T-helper 1 cell treated with Interleukin-12 subunit alpha and Interleukin-12 subunit beta and Interleukin-4 antibody, amounts not matched to agents 30 μg/mL and 1 μg/mL, for 36 hours (primary cell): ENCODE results near the gene MSX2.
"Not testable (repeated sequence)": the region's sequence is repeated elsewhere in the genome, so short reads cannot be mapped to it uniquely, and the experiment has no call there.

ENCODE experiments used
- H3K27ac Mint-ChIP-seq: one replicate; pipeline ENCODE4 v1.8.0; 2021; ENCODE audit warnings: mild to moderate bottlenecking, mixed read lengths
- H3K27me3 Mint-ChIP-seq: one replicate; pipeline ENCODE4 v1.8.0; 2021; ENCODE audit warnings: low read depth, mixed read lengths
- H3K36me3 Mint-ChIP-seq: one replicate; pipeline ENCODE4 v1.8.0; 2021; ENCODE audit warnings: low read depth, mixed read lengths
- H3K4me1 Mint-ChIP-seq: one replicate; pipeline ENCODE4 v1.8.0; 2021; ENCODE audit warnings: low read depth, mixed read lengths
- H3K4me3 Mint-ChIP-seq: one replicate; pipeline ENCODE4 v1.8.0; 2021; ENCODE audit warnings: mild to moderate bottlenecking, moderate library complexity, mixed read lengths
- H3K9me3 Mint-ChIP-seq: one replicate; pipeline ENCODE4 v1.8.0; 2021; ENCODE audit warnings: mixed read lengths

The MSX2 gene

DNA sequence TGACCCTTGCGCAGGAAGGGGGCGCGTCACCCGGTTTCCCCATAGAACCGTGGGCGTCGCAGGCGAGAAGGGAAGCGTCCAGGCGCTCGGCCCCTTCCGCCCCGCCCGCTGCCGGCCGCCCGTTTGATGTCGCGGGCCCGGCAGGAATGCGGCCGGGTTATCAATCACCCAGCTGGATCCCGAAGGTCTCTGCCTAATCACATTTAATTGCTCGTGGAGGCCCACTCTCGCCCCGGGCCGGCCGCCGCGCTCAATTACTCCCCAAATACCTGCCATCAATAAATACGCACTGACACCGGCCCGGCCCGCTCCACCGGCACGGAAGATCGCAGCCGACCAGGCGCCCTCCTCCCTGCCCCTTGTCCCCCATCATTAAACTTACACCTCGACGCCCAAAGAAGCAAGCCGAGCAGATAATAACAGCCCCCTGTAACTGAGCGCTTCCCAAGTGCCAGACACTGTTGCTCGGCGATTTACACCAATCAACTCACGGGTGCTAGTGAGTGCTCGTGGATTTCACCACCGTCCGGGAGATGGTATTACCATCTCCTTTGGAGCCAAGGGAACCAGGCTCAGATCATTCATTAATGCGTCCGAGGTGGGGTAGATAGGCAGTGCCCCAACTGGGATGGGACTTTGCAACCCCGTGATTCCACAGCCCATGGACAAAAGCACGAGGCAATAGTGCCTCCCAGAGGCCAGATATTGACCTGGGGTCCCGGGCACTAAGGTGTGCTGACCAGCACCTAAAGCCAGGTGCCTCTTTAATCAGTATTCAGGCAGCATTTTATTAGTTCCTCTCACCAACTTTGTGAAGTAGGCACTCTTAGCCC is 11.3 kb downstream of the MSX2 start:
- no peak overlapping the region for H3K27ac Mint-ChIP-seq
- H3K36me3 Mint-ChIP-seq = peaks cover 1% of the 10 kb centered on the region
- no peak overlapping the region for H3K4me3 Mint-ChIP-seq
- H3K27me3 Mint-ChIP-seq = peaks cover 67% of the 10 kb centered on the region
- no peaks in the 10 kb centered on the region for H3K9me3 Mint-ChIP-seq
- H3K4me1 Mint-ChIP-seq = peaks cover 2% of the 10 kb centered on the region

DNA sequence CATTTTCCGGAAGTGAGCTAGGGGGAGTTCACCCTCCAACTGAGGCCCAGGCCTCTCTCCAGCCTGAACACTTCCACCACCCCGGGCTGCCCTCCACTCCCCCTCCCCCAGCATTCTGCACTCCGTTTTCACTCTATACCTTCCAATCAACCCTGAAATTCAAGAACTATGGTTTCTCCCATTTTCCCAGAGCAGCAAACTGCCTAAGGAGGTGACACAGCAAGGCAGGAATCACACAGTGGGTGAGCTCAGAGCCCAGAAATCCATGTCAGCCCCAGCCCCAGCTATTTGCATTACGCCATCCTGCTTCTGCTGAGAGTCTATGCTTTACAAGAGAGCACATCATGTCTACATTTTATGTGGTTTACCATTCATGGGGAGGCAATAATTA is 11.9 kb downstream of the MSX2 start:
- Mint-ChIP-seq H3K4me3 (no peak overlapping the region), H3K9me3 (no peaks in the 10 kb centered on the region), H3K27me3 (peaks cover 60% of the 10 kb centered on the region), H3K4me1 (peaks cover 2% of the 10 kb centered on the region), H3K27ac (peak overlapping the region; percentile 11), H3K36me3 (peaks cover 1% of the 10 kb centered on the region)

DNA sequence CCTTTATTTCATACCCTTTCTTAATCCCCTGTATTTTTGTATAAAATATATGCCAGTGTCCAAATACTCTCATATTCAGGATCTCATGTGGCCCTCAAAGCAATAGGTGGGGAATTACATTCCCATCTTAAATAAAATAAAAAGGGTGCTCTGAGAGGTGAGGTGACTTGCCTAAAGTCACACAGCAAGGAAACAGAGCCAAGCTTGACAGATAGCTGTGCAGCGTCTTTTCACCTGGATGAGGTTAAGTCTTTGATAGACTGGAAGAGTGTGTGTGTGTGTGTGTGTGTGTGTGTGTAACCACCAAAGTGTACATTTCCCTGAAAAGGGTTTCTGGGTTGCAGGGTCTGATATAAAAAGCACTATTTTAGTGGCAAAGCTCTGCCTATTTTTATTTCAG is 12.4 kb downstream of the MSX2 start:
- Mint-ChIP-seq H3K4me3 (no peak overlapping the region), H3K9me3 (peaks cover 4% of the 10 kb centered on the region), H3K4me1 (peaks cover 2% of the 10 kb centered on the region), H3K36me3 (peaks cover 1% of the 10 kb centered on the region), H3K27me3 (peaks cover 56% of the 10 kb centered on the region), H3K27ac (no peak overlapping the region)

DNA sequence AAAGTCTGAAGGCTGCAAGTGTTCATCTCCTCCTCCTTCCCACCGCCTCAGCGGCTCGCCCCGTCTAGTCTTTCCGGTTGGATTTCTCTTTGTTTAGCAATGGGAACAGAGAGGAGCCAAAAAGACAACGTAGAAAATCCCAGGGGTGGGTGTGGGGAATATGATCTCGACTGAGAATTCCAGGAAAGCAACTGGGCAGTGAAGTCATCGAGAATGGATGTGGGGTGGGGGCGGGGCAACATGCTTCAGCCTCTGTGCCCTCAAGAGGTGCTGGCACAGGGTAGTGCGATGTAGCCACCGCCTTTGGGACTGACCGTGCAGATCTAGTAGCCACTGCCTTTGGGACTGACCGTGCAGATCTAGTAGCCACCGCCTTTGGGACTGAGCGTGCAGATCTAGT is 12.9 kb downstream of the MSX2 start:
- peaks cover 2% of the 10 kb centered on the region for H3K4me1 Mint-ChIP-seq
- H3K27me3 Mint-ChIP-seq = peaks cover 53% of the 10 kb centered on the region
- no peak overlapping the region for H3K4me3 Mint-ChIP-seq
- peaks cover 1% of the 10 kb centered on the region for H3K36me3 Mint-ChIP-seq
- peaks cover 4% of the 10 kb centered on the region for H3K9me3 Mint-ChIP-seq
- H3K27ac Mint-ChIP-seq = no peak overlapping the region

DNA sequence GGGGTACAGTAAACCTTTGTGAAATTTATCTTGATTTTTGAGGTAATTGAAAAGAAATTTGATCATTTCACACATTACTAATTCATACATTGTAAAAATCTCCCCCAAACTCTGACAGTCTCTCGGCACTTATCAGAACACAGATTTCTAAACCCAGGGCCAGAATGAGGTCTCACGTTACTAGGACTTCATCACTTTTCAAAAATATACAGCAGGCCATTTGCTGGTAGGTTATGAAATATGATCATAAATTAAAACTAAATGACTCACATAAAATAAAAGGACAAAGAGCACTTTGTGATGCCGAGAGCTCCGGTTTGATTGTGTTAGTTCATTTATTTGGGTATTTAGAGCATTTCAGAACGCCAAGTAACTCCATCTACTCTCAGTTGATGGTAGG is 17.0 kb downstream of the MSX2 start:
- no peaks in the 10 kb centered on the region for H3K4me1 Mint-ChIP-seq
- peaks cover under 1% of the 10 kb centered on the region for H3K36me3 Mint-ChIP-seq
- peaks cover 15% of the 10 kb centered on the region for H3K9me3 Mint-ChIP-seq
- peaks cover 13% of the 10 kb centered on the region for H3K27me3 Mint-ChIP-seq
- no peak overlapping the region for H3K4me3 Mint-ChIP-seq
- no peak overlapping the region for H3K27ac Mint-ChIP-seq

DNA sequence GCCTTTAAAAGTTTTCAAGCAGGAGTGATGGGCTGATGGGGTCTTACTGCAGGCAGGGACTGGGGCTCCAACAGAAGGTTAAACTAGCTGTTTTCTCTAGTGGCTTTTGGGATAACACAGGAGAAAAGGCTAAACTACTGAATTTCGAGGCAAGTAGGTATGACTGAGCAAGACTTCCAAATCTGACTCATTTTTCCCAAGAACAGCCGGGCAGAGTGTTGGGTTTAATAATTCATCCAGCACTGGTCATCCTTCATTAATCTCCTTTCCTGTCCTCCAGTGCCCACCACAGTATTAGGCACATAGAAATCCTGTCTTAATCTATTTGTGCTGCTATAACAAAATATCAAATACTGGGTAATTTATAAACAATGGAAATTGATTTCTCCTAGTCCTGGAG is 20.5 kb downstream of the MSX2 start:
- Mint-ChIP-seq H3K27ac (no peak overlapping the region), H3K27me3 (peaks cover 17% of the 10 kb centered on the region), H3K4me3 (no peak overlapping the region), H3K36me3 (no peaks in the 10 kb centered on the region), H3K9me3 (peaks cover 15% of the 10 kb centered on the region), H3K4me1 (no peaks in the 10 kb centered on the region)

DNA sequence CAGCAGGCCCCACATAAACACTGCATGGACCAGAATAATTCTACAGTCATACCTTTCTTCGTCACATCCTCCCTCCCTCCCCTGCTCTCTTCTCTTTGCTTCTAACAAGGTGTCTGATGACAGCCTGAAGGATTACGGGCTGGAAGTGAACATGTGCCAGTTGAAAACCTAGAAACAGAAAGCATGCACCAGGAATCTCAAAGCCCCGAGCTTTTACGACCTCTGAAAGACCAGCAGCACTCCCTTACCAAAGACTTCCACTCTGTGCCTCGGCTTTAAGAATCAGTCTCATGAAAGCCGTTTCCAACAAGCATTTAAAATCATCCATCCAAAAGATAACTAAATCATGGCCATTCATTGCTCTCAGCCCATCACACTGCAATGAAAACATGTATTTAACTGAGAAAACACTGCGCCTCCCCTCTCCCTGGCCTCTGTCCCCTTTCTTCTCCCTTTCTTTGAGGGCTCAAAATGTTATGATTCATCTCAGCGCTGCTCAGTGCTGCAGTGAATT is 21.3 kb downstream of the MSX2 start:
- H3K4me3 Mint-ChIP-seq = no peak overlapping the region
- peaks cover 24% of the 10 kb centered on the region for H3K27me3 Mint-ChIP-seq
- H3K36me3 Mint-ChIP-seq = no peaks in the 10 kb centered on the region
- no peaks in the 10 kb centered on the region for H3K4me1 Mint-ChIP-seq
- no peak overlapping the region for H3K27ac Mint-ChIP-seq
- peaks cover 15% of the 10 kb centered on the region for H3K9me3 Mint-ChIP-seq

DNA sequence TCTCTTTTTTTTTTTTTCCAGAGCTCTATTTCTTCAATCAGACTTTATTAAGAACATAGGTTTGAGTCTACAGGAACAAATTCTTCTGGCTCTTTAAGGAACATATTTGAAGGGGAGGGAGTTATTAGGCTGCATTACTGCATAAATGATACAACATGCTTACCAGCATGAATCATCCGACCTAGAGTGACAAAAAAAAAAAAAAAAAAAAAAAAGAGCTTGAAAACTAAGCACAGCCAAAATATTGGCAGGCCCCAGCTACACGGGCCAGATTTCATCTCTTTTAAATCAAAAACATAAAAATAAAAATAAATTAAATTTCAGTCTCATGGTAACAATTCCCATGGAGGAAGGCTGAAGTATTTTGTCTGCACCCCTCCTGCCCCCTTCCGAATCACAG is 26.3 kb downstream of the MSX2 start:
- peaks cover 46% of the 10 kb centered on the region for H3K27me3 Mint-ChIP-seq
- no peak overlapping the region for H3K27ac Mint-ChIP-seq
- no peak overlapping the region for H3K4me3 Mint-ChIP-seq
- no peaks in the 10 kb centered on the region for H3K9me3 Mint-ChIP-seq
- no peaks in the 10 kb centered on the region for H3K4me1 Mint-ChIP-seq
- H3K36me3 Mint-ChIP-seq = no peaks in the 10 kb centered on the region

DNA sequence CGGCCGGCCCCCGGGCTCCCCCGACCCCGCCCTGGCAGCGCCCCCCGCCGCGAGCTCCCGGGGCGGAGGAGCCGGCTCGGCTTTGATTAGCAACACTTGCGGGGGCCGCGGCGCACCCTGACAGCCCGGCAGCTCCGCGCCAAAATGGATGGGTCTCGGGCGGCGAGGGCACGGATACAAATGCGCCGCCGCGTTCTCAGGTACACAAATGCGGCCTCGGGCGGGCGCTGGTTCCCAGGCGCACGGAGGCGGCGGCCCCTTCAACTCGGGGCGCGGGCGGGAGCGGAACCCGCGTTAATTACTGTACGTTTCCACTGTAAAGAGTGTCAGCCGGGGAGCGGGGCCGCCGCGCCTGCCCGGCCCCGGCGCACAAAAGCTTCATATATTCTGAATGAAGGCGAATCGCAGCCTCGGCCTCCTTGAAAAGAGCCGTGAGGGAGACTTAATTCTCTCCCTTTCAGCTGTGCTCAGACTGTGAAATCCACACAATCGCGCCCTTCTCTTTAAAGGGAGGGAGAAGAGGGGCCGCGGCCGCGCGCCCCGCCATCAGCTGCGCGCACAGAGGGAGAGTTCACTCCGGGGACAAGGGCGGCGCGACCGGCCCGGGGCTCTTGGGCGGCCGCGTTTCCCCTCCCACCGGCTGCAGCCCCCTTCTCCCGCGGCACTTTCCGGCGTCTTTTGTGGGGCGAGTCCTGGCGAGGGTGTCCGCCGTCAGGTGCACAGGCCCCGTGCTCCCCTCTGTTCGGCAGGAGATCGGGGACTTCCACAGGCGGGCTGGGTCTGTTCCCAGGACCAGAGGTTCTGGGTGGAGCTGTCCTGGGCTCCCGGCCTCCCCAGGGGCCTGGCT is 27.0 kb downstream of the MSX2 start:
- H3K36me3 Mint-ChIP-seq = no peaks in the 10 kb centered on the region
- no peaks in the 10 kb centered on the region for H3K4me1 Mint-ChIP-seq
- peaks cover 46% of the 10 kb centered on the region for H3K27me3 Mint-ChIP-seq
- H3K27ac Mint-ChIP-seq = no peak overlapping the region
- H3K9me3 Mint-ChIP-seq = no peaks in the 10 kb centered on the region
- H3K4me3 Mint-ChIP-seq = no peak overlapping the region

DNA sequence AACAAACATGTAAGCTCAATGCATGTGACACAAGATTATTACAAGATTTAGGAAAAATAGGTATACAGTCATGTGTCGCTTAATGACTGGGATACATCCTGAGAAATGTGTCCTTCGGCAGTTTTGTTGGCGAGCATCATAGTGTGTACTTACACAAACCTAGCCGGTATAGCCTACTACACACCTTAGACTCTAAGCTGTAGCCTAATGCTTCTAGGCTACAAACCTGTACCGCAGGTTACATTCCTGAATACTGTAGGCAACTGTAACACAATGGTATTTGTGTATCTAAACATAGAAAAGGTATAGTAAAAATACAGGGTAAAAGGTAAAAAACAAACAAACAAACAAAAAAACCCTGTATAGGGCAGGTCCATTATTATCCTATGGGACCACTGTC is 27.7 kb downstream of the MSX2 start:
- Mint-ChIP-seq H3K4me1 (no peaks in the 10 kb centered on the region), H3K27me3 (peaks cover 46% of the 10 kb centered on the region), H3K27ac (no peak overlapping the region)

DNA sequence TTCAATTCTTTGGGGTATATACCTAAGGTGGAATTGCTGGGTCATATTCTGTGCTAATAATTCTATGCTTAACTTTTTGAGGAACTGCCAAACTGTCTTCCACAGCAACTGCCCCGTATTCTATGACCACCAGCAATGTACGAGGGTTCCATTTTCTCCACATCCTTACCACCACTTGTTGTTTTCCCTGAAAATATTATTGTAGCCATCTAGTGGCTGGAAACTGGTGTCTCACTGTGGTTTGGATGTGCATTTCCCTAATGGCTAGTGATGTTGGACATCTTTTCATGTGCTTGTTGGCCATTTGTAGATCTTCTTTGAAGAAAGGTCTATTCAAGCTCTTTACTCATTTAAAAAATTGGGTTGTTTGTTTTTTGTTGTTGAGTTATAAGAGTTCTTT is 30.7 kb downstream of the MSX2 start:
- no peaks in the 10 kb centered on the region for H3K4me1 Mint-ChIP-seq
- no peak overlapping the region for H3K27ac Mint-ChIP-seq
- no peak overlapping the region for H3K4me3 Mint-ChIP-seq
- no peaks in the 10 kb centered on the region for H3K36me3 Mint-ChIP-seq
- H3K9me3 Mint-ChIP-seq = peaks cover 3% of the 10 kb centered on the region
- H3K27me3 Mint-ChIP-seq = peaks cover 28% of the 10 kb centered on the region

More for the DNA sequence above, 27.7 kb downstream of the MSX2 start:
- H3K4me3 Mint-ChIP-seq = no peak overlapping the region
- no peaks in the 10 kb centered on the region for H3K9me3 Mint-ChIP-seq
- no peaks in the 10 kb centered on the region for H3K36me3 Mint-ChIP-seq

DNA sequence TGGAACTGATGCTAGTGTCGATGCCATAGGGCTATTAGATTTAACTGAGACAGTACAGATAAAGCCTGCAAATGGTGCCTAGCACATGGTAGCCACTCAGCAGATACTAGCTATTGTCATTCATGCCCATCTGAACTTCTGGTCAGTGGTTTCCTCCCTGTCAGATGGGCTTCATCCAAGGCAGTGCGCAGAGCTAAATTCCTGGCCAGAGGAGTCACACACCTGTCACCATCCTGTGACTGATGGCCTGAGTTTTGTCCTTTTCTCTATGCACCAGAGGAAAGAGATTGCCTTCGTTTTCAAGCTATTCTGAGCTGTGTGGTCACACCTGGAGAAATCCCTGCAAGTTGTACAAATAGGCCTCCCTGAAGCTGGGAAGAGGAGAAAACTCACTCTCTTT is 34.7 kb downstream of the MSX2 start:
- Mint-ChIP-seq H3K27me3 (no peaks in the 10 kb centered on the region), H3K9me3 (peaks cover 3% of the 10 kb centered on the region), H3K27ac (no peak overlapping the region), H3K4me3 (no peak overlapping the region), H3K4me1 (no peaks in the 10 kb centered on the region), H3K36me3 (no peaks in the 10 kb centered on the region)

DNA sequence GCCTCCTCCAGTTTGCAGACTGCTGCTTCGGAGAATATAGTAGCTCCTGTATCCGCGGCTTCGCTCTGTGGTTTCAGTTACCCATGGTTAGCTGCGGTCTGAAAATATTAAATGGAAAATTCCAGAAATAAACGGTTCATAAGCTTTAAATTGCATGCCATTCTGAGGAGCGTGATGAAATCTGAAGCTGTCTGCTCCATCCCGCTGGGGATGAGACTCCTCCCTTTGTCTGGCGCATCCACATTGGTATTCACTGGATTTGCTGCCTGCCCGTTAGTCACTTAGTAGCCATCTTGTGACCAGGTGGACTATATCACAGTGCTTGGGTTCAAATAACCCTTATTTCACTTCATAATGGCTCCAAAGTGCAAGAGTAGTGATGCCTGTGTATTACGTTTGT is 36.3 kb downstream of the MSX2 start:
- Mint-ChIP-seq H3K4me3 (no peak overlapping the region), H3K4me1 (no peaks in the 10 kb centered on the region), H3K27ac (no peak overlapping the region), H3K9me3 (peaks cover 3% of the 10 kb centered on the region), H3K27me3 (no peaks in the 10 kb centered on the region), H3K36me3 (no peaks in the 10 kb centered on the region)

DNA sequence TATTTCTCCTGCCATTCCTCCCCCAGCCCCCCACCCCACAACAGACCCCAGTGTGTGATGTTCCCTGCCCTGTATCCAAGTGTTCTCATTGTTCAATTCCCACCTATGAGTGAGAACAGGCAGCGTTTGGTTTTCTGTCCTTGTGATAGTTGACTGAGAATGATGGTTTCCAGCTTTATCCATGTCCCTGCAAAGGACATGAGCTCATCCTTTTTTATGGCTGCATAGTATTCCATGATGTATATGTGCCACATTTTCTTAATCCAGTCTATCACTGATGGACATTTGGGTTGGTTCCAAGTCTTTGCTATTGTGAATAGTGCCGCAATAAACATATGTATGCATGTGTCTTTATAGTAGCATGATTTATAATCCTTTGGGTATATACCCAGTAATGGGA is 37.0 kb downstream of the MSX2 start:
- H3K9me3 Mint-ChIP-seq, H3K27me3 Mint-ChIP-seq, H3K4me1 Mint-ChIP-seq, H3K4me3 Mint-ChIP-seq, H3K36me3 Mint-ChIP-seq, H3K27ac Mint-ChIP-seq: not testable (repeated sequence)

DNA sequence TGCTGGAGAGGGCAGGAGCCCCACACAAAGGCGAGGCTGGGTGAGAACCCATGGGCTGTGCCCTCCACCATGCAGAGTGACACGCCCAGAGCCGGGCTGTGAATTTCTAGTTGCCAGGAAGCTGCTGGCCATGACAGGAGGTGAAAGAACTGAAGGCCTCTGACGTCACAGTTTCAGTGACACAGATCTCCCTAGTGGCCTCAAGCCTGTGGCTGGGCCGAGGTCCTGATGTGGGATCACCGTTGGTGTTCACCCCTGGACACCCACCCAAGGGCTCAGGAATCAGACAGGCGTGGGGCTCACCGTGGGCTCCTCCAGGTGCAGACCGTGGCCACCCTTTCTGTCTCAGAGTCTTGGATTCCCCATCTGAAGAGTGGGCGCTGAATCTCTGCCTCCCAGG is 39.9 kb downstream of the MSX2 start:
- H3K9me3 Mint-ChIP-seq = peaks cover 7% of the 10 kb centered on the region
- no peaks in the 10 kb centered on the region for H3K27me3 Mint-ChIP-seq
- H3K4me3 Mint-ChIP-seq = no peak overlapping the region
- no peaks in the 10 kb centered on the region for H3K36me3 Mint-ChIP-seq
- no peak overlapping the region for H3K27ac Mint-ChIP-seq
- H3K4me1 Mint-ChIP-seq = no peaks in the 10 kb centered on the region
